ENCODE results near the gene BNIP3. TPM values are rescaled to one million over a fixed set of nuclear protein-coding genes. Genes with fewer than 3 reads are reported as not detected.

BNIP3 gene
- total RNA-seq, 4 donors from 2014 or later: 118 to 175 (median 137) TPM

DNA sequence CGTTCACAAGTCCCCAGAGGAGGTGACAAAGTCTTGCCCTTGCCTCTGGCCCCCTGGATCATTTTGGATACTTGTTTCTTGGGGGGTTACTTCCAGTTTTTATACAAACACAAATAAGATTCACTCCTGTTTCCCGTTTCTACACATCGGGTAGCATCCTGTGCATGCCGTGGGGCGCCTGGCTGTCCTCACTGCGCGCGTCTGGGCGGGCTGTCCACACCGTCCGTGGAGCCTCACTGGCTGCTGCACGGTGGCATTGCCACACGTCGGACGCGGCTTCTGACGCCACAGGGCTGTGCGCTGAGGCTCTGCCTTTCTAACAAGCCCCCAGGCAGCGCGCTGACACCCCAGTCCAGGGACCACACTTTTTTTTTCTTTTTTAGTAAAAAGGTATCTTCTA, 18.4 kb downstream of the BNIP3 start:
- TF ChIP-seq, protein P1, sequence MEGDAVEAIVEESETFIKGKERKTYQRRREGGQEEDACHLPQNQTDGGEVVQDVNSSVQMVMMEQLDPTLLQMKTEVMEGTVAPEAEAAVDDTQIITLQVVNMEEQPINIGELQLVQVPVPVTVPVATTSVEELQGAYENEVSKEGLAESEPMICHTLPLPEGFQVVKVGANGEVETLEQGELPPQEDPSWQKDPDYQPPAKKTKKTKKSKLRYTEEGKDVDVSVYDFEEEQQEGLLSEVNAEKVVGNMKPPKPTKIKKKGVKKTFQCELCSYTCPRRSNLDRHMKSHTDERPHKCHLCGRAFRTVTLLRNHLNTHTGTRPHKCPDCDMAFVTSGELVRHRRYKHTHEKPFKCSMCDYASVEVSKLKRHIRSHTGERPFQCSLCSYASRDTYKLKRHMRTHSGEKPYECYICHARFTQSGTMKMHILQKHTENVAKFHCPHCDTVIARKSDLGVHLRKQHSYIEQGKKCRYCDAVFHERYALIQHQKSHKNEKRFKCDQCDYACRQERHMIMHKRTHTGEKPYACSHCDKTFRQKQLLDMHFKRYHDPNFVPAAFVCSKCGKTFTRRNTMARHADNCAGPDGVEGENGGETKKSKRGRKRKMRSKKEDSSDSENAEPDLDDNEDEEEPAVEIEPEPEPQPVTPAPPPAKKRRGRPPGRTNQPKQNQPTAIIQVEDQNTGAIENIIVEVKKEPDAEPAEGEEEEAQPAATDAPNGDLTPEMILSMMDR (IDR thresholded peaks at IDR 0.05): no peak
- TF ChIP-seq POLR2A (IDR thresholded peaks at IDR 0.05): no peak
- TF ChIP-seq EP300 (IDR thresholded peaks at IDR 0.05): no peak
- no peak for DNase-seq (ENCODE audit: low spot score in 2 of 2)
- no peaks in the 10 kb centered on the region for H3K4me1 ChIP-seq
- H3K27me3 ChIP-seq: no peaks in the 10 kb centered on the region
- H3K36me3 ChIP-seq: peaks cover 0 to 93% (median 0%) of the 10 kb centered on the region in 3 donors
- no peak overlapping the region for H3K4me3 ChIP-seq
- WGBS, 2 donors: 90% methylated on average over 20 of the region's 20 CpGs
- H3K9me3 ChIP-seq: peaks cover 0 to 3% (median 0%) of the 10 kb centered on the region in 4 donors
- H3K27ac ChIP-seq: no peak overlapping the region

DNA sequence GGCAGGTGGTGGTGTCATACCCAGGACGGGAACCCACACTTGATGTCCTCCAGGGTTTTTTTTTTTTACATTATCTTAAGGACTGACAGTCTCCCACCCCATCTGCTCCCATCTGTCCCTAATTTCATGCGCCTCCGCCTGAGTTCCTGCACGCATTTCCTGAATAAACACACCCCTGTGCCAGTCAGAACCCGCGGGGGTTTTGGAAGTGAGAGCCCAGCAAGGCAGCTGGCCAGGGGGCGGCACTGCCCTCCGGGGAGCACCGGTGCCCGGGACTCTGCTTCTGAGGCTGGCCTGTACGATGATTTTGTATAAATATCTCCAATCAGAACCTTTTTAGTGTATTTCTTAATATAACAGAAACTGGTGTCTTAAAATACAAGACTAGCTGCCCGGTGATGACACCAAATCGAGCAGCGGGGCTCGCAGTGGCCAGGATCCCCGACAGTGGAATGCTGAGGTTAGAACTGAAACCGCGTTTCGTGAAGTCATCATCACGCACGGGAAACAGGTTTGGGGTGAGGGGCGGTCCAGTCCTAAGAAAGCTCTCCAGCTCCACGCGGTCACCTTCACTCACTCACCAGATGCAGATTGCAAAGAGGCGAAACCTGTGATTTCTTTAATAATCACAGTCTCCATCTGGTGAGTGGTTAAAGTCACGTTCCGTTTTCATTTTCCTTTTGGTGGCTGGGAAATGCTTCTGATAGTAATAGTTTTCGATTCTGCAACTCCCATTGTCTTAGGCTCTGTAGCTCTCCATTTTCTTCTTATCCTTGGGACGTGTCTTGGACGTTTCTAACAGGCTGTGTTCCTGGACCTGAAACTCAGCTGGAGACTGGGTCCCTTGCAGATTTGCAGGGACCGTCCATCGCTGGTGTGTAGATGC, 19.7 kb downstream of the BNIP3 start:
- 89 to 91% methylated on average over 32 of the region's 32 CpGs for WGBS, 2 donors
- Histone ChIP-seq H3K36me3 (peaks cover 0 to 94% (median 0%) of the 10 kb centered on the region in 3 donors), H3K4me3 (no peak overlapping the region), H3K27ac (no peak overlapping the region), H3K27me3 (no peaks in the 10 kb centered on the region), H3K9me3 (peaks cover 0 to 3% (median 0%) of the 10 kb centered on the region in 4 donors), H3K4me1 (no peaks in the 10 kb centered on the region)
- no peak for TF ChIP-seq EP300 (IDR thresholded peaks at IDR 0.05)
- TF ChIP-seq, protein P1 (IDR thresholded peaks at IDR 0.05): no peak
- TF ChIP-seq POLR2A (IDR thresholded peaks at IDR 0.05): no peak
- no peak for DNase-seq (ENCODE audit: low spot score in 2 of 2)

DNA sequence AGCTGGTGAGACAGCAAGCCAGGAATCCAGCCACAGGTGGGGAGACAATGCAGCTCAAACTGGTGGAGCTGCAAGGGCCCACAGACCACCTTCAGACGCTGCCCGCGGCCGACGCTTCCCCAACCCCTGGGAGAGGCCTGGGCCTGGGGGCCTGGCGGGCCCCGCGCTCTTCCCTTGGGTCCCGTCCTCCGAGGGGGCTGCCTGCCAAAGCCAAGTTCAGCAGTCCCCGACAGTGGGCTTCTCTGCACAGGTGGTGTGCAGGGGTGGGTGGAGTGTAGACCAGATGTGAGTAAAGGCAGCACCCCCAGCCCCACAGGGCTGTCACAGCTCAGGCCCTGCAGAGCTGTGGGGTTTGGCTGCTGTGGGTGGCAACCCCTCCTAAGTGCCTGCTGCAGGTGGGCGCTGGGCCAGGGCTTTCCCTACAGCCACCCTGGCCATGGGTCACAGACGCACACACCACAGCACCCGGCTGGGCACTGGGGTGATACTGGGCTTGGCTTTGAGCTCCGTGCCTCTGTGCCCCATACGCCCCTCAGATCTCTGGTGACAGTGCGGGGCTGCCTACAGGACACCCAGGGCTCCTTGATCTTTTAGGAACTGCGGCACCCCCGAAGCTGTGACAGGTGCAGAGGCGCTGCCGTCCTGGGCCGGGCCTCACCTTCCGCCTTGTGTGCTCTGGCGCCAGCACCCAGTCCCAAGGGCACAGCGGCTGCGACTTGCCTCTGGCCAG, 20.5 kb downstream of the BNIP3 start:
- TF ChIP-seq, protein P1 (IDR thresholded peaks at IDR 0.05): no peak
- no peak for TF ChIP-seq EP300 (IDR thresholded peaks at IDR 0.05)
- TF ChIP-seq POLR2A (IDR thresholded peaks at IDR 0.05): no peak
- no peaks in the 10 kb centered on the region for H3K27me3 ChIP-seq
- no peaks in the 10 kb centered on the region for H3K4me1 ChIP-seq
- H3K36me3 ChIP-seq: peaks cover 0 to 94% (median 0%) of the 10 kb centered on the region in 3 donors
- no peak for DNase-seq (ENCODE audit: low spot score in 2 of 2)
- H3K27ac ChIP-seq: no peak overlapping the region
- H3K4me3 ChIP-seq: no peak overlapping the region
- H3K9me3 ChIP-seq: peaks cover 0 to 3% (median 0%) of the 10 kb centered on the region in 4 donors
- 81 to 94% methylated on average over 14 to 15 of the region's 26 CpGs for WGBS, 2 donors

DNA sequence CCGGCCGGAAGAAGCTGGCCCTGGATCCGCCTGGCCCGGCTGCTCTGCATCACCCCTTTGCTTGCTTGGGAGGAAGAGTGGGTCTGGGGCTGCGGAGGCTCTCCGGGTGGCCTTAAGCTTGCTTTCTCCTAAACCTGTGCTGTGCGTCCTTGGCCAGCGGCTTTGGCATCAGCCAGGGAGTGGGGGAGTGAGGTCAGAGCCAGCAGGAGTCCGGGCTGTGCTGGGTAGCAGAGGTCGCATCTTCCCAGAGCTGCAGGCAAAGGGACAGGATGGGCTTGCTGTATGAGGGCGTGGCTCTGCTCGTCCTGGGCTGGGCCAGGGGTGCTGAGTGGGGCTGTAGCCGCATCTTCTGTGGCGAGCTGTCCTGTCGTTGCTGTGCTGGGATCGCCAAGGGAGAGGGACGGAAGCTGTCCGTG, 21.1 kb downstream of the BNIP3 start:
- H3K9me3 ChIP-seq: peaks cover 0 to 3% (median 0%) of the 10 kb centered on the region in 4 donors
- H3K4me3 ChIP-seq: no peak overlapping the region
- 78 to 89% methylated on average over 9 to 18 of the region's 18 CpGs for WGBS, 2 donors
- peaks cover 0 to 94% (median 1%) of the 10 kb centered on the region in 3 donors for H3K36me3 ChIP-seq
- no peaks in the 10 kb centered on the region for H3K27me3 ChIP-seq
- no peak for TF ChIP-seq EP300 (IDR thresholded peaks at IDR 0.05)
- TF ChIP-seq, protein P1 (IDR thresholded peaks at IDR 0.05): no peak
- no peak for TF ChIP-seq POLR2A (IDR thresholded peaks at IDR 0.05)
- no peaks in the 10 kb centered on the region for H3K4me1 ChIP-seq
- no peak for DNase-seq (ENCODE audit: low spot score in 2 of 2)
- no peak overlapping the region for H3K27ac ChIP-seq

All from tibial nerve (tissue), 4 donors.